GM23248 (cell line): ENCODE measurements around the gene MSMP.

Source experiments
- EZH2 ChIP-seq: fragments of 200-600 bp; sonication (generic); IDR thresholded peaks from 2 replicates; pipeline ENCODE4 v1.6.1; 2018; ENCODE audit warnings: antibody characterized with exemption, mild to moderate bottlenecking; ENCODE audit not compliant: insufficient read depth, poor library complexity, severe bottlenecking
- EZH2phosphoT487 ChIP-seq: fragments of 200-600 bp; sonication (generic); IDR thresholded peaks from 2 replicates; pipeline ENCODE4 v1.6.1; 2018; ENCODE audit warnings: antibody characterized with exemption, moderate library complexity, mild to moderate bottlenecking, low read depth; ENCODE audit not compliant: insufficient read depth

DNA sequence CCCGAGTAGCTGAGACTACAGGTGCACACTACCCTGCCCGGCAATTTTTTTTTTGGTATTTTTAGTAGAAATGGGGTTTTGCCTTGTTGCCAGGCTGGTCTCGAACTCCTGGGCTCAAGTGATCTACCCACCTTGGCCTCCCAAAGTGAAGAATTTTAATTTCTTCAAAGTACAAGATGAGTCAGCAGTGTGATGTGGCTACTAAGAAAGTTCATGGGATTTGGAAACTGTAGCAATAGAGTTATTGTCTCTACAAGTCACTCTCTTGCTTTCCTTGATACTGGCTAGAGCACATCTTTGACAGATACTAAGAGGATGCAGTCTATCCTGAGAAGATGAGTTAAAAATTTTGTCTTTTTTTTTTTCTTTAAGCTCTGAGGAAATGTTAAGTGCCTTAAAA, 20.0 kb downstream of the MSMP start:
- TF ChIP-seq EZH2phosphoT487 (no peak), EZH2 (no peak)
